Suprapubic skin (tissue), 4 donors: ENCODE data around the gene CD84.

Source experiments
- CTCF ChIP-seq, 2 donors: fragments of 200-600 bp in 1 of 2; fragments of 450-650 bp in 1 of 2; sonication (generic) in 1 of 2; IDR thresholded peaks; one replicate each; pipeline ENCODE4 v1.5.1; 2016 to 2019; ENCODE audit warnings: antibody characterized with exemption in 2 of 2, mild to moderate bottlenecking in 1 of 2, moderate library complexity in 1 of 2
- EP300 ChIP-seq: sonication (generic); formaldehyde crosslinking; IDR thresholded peaks from one replicate; pipeline ENCODE4 v1.6.1; 2017; ENCODE audit warnings: antibody characterized with exemption
- POLR2A ChIP-seq, 2 donors: fragments of 450-650 bp; IDR thresholded peaks; one replicate each; pipeline ENCODE4 v1.6.1; 2017; ENCODE audit warnings: antibody characterized with exemption in 2 of 2, mild to moderate bottlenecking in 2 of 2, moderate library complexity in 2 of 2
- POLR2AphosphoS5 ChIP-seq, 3 donors: sonication (generic); formaldehyde crosslinking; IDR thresholded peaks; one replicate each; pipeline ENCODE4 v1.6.1; 2017; ENCODE audit warnings: antibody characterized with exemption in 3 of 3

GRCh38 chr1:160579216-160579701 lies at the start of gene CD84:
- TF ChIP-seq EP300 (no peak), POLR2AphosphoS5 (IDR thresholded peaks at IDR 0.05) (no peak), CTCF (IDR thresholded peaks at IDR 0.05) (no peak), POLR2A (IDR thresholded peaks at IDR 0.05) (no peak)
